ENCODE data around the gene CADPS.

The CADPS gene

GRCh38 chr3:62369476-62369743, 505.8 kb downstream of the CADPS start:
- no peak for DNase-seq

GRCh38 chr3:62368705-62369475, 506.3 kb downstream of the CADPS start:
- no peak for DNase-seq

GRCh38 chr3:62368290-62368704, 506.9 kb downstream of the CADPS start:
- DNase-seq = no peak

- DNase-seq = no peak
Measured at GRCh38 chr3:62367763-62368195, 507.4 kb downstream of the CADPS start.

GRCh38 chr3:62366126-62366484, 509.1 kb downstream of the CADPS start:
- DNase-seq = no peak

GRCh38 chr3:62365391-62366125, 509.7 kb downstream of the CADPS start:
- DNase-seq = no peak

GRCh38 chr3:62364191-62364590, 511.0 kb downstream of the CADPS start:
- DNase-seq = no peak

- DNase-seq = no peak
Measured at GRCh38 chr3:62363275-62363674, 511.9 kb downstream of the CADPS start.

- DNase-seq = no peak
Measured at GRCh38 chr3:62361824-62362223, 513.4 kb downstream of the CADPS start.

GRCh38 chr3:62361261-62361660, 514.0 kb downstream of the CADPS start:
- no peak for DNase-seq

GRCh38 chr3:62359531-62359930, 515.7 kb downstream of the CADPS start:
- no peak for DNase-seq

GRCh38 chr3:62356356-62356755, 518.9 kb downstream of the CADPS start:
- DNase-seq = no peak

GRCh38 chr3:62355703-62356102, 519.5 kb downstream of the CADPS start:
- DNase-seq = no peak

Measured in RPMI8226 (cell line).